NCI-H2171 (cell line): ENCODE results near the gene GRIK1.

Experiments used
- DNase-seq: peaks from one replicate; lab custom pipeline; 2025; lab: John Stamatoyannopoulos, UW

The GRIK1 gene

DNA sequence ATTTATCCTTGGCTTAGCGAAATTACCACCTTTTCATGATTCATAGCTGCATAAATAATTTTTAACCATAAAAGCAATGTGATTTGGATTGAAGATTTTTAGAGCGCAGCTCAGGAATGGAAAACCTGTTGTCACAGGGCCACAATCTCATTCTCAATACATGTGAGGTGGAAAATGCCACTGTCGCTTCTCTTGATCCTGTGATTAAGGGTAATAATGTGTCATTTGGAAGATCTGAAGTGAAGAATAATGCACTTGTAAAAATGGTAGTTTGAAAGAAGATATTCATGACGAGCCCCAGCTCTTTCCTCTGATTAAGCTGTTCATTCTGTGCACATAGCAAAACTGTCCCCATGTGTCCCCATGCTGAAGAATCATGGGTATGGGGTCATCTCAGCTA, 410.7 kb downstream of the GRIK1 start:
- no peak for DNase-seq

DNA sequence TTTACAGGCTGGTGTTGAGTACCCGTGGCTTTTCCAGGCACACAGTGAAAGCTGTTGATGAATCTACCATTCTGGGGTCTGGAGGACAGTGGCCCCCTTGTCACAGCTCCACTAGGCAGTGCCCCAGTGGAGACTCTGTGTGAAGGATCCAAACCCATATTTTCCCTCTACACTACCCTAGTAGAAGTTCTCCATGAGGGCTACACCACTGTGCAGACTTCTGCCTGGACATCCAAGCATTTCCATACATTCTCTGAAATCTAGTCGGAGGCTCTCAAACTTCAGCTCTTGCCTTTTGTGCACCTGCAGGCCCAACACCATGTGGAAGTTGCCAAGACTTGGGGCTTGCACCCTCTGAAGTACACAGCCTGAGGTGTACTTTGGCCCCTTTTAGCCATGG, 413.3 kb downstream of the GRIK1 start:
- no peak for DNase-seq

GRCh38 chr21:29524055-29524454, 415.7 kb downstream of the GRIK1 start:
- DNase-seq: no peak

DNA sequence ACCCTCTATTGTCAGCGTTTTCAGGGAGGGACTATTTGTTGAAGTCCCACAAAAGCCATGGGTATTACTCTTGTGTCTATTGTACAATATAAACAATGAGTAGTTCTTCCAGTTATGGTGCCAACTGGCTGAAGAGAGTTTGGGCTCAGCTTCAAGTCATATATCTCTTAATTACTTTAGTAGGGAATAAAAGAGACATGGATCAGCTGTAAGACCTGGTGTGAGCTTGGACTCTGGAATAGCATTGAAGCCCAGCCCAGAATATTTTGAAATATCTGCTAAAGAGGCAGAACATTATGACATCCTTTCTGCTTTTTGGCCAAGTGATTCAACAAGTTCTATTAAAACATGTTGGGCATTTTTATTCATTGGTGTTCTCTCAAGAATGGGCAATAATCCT, 416.1 kb downstream of the GRIK1 start:
- DNase-seq: no peak

DNA sequence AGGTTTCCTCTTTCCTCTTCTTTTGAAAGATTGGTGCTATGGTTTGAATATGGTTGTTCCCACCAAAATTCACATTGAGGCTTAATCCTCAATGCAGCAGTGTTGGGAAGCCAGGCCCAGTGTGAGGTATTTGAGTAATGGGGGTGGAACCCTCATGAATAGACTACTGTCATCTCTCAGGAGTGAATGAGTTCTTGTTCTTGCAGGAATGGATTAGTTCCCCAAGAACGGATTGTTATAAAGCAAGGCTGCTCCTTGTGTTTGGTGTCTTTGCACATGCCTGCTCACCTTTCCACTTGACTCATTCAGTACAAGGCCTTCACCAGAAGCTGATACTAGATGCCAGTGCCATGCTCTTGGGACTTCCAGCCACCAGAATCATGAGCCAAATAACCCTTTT, 417.9 kb downstream of the GRIK1 start:
- DNase-seq: peak; percentile 2

DNA sequence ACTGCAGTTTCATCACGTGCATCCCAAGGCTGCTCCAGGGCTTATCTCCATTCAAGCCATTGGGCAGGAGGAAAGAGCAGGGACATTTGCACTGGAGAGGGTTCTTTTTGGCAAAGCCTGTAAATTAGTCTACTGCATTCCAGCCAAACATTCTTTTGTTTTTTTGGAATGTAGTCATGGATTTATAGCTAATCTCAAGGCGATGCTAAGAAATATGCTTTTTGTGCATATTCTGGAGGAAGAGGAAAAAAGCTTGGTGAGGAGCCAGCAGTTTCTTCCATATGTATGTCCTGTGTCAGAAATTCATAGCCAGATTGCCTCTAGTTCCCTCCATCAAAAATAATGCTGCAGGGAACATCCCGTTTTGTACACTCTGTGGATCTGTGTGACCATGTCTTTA, 419.6 kb downstream of the GRIK1 start:
- no peak for DNase-seq

GRCh38 chr21:29514652-29515247, 425.0 kb downstream of the GRIK1 start:
- DNase-seq: no peak

- DNase-seq: no peak
These were observed 426.3 kb downstream of the GRIK1 start for GRCh38 chr21:29513535-29513934.

GRCh38 chr21:29511096-29511495, 428.7 kb downstream of the GRIK1 start:
- no peak for DNase-seq

DNA sequence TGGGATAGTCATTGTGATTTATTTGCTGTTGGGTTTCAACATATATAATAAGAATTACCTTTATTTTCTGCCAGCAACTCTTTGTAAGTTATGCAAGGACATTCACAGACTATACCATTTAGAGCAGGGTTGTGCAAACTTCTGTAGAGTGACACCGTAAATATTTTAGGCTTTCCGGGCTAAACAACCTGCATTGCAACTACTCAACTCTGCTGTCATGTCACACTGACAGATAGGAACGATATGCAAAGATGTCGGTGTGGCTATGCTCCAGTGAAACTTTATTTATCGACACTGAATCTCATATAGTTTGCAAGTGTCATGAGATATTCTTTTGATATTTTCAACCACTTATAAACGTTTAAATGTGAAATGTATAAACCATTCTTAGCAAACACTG, 430.7 kb downstream of the GRIK1 start:
- no peak for DNase-seq

DNA sequence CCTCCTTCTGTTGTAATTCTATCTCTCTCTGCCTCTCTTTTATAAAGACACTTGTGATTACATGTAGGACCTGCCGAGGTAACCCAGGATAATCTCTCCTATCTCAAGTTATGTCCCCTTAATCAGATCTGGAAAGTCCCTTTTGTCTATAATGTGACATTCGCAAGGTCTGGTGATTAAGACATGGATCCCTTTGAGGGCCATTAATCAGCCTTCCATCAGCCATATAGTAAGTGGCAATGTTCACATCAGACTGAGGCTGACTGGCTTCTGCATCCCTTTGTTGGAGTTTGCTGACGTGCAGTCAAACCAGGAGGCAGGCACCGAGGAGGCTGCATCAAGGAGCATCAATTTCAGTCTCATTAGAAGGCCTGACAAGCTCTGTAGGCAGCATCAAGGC, 431.5 kb downstream of the GRIK1 start:
- no peak for DNase-seq

DNA sequence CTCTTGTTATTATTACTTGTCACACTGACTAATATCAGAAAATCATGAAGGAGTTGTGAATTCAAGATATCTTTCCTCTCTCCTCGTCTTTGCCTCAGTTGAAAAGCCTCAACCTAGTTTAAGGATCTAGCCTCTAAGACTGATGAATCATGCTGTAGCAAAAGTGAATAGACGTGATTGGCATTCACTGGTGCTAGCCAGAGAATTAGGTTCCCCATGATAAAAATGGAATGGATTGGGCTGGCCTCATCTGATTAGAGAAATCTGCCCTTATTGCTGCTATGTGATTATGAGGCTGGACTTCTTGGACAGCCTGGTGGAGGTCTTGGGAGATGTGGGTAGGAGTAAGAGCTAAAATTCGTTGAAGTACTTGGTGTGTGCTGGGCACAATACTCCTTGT, 432.8 kb downstream of the GRIK1 start:
- no peak for DNase-seq

- DNase-seq: no peak
These were observed 433.6 kb downstream of the GRIK1 start for GRCh38 chr21:29506214-29506613.

DNA sequence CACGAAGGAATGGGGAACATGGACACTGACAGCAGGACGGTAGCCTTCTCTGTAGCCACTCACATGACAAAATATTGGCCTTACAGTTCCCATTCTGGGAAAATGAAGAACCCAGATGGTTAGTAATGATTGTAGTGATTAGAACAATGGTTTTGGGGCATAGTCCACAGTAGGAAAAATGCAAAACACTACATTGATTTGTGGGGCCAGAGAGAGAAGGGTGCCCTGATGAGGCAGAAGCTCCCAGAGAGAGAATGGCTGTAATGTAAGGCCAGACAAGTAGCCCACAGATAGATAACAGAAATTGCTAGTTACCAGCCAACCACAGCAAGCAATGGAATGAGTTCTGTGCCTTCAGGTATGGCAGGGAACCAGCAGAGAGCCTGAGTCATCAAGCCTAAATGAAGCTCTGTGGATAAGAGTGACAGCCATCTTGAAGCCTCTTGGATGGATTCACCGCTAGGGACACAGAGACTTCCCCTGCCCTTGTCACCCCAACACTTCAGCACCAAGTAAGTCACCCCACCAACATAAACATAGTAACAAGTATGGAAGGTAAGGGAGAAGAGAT, 435.0 kb downstream of the GRIK1 start:
- no peak for DNase-seq

- no peak for DNase-seq
These were observed 438.3 kb downstream of the GRIK1 start for GRCh38 chr21:29501451-29501850.

GRCh38 chr21:29499734-29500343, 440.0 kb downstream of the GRIK1 start:
- peak; percentile 14 for DNase-seq

GRCh38 chr21:29499229-29499628, 440.6 kb downstream of the GRIK1 start:
- no peak for DNase-seq

DNA sequence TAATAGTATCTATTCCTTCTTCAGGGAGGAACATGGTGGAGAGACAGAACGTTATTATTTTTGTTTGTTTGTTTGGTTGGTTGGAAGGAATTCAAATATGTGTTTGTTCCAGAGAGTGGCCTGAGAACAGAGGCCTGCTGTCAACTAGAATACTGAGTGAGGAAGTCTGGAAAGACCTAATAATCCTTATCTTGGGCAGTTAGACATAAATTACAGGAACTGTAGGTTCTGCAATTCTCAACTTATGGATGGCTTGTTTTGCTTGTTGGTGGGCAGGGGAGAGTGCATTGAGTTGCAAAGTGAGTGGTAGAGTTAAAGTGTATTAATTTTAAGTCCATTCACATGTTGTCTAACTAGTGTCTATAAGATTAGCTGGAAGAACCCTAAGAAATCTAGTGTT, 443.5 kb downstream of the GRIK1 start:
- DNase-seq: no peak

GRCh38 chr21:29490016-29490415, 449.8 kb downstream of the GRIK1 start:
- DNase-seq: no peak

DNA sequence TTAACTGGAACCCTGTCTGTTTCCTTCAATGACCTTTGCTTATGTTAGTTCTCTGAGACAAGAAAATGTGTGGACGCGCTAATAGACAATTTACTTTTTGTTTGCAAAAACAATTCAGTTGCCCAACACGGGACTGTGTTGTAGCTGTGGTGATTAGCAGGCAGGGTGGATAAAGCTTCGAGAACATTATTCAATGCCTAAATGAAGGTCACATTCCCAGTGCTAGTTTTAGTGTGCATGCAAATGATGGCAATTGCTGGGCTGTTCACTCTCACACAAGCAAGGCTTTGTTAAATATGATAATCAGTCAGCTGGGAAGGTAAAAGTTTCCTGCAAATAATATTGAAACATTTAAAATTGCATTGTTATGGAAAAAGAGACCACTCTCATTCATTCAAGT, 452.6 kb downstream of the GRIK1 start:
- DNase-seq: no peak
